Measurements from ENCODE around the gene IL10RB. TPM values are rescaled to one million over a fixed set of nuclear protein-coding genes. Genes with fewer than 3 reads are reported as not detected.

IL10RB gene
- total and polyA plus RNA-seq, 2 of the 8 experiments (the other 6 are each of a cell fraction or from before 2014, with no cell fraction given) = 2.7 to 3.2 TPM

GRCh38 chr21:33240404-33240803 is 25.8 kb upstream of the IL10RB start (continued):
- no peak for TF ChIP-seq USF2 (IDR thresholded peaks at IDR 0.05; ENCODE audit: low read length)
- no peak for TF ChIP-seq SAP30 (IDR thresholded peaks at IDR 0.05; ENCODE audit: insufficient read depth, insufficient replicate concordance, low read length)
- no peak for TF ChIP-seq ASH2L (IDR thresholded peaks at IDR 0.05; ENCODE audit: low read length)

All from H1 (cell line).